ENCODE measurements around the gene IFT20. TPM values are rescaled to one million over a fixed set of nuclear protein-coding genes. Genes with fewer than 3 reads are reported as not detected.

IFT20 gene
- total and polyA plus RNA-seq, 2 of the 13 experiments (the other 11 are each of a cell fraction or from before 2014, with no cell fraction given), result 28.0 to 37.8 TPM

DNA sequence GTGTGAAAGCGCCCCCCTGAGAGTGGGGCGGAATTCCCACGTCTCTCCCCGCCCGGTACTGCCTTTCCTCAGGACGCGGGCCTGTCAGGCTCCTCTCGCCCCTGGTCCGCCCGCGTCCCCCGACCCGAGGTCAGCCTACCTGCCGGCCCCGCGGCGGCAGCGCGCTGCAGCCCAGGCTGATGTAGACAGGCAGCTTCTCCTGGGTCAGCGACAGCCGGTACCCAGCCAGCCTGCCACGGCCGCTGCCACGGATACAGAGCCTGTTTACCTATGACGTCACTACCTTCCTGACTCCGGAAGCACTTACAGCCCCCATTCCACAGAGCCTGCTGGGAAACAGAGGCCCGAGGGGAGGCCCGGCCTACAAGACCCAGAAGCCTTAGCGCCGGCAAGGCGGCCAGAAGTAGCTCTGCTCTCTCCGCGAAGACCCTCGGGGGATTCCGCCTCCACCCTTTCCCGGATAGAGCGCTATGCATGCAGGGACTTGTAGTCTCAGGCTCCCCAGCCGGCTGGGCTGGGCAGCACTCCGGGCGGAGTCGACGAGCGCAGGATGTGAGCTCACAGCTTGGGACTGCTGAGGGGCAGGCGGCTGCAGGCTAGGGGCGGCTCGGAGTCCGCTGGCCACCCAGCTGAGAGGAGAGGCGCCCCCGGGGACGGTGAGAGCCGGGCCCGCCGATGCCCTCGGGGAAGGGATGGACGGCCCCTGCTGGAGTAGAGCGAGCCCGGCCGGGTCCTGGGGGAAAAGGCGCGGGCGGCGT, at the start of gene IFT20, which contains the start of gene TNFAIP1 (continued):
- TF ChIP-seq SOX13 (IDR thresholded peaks at IDR 0.05) (peak; percentile 24; the same call in 1 of the 2 replicates), SOX13 (CRISPR knock-in tag; conservative IDR thresholded peaks at IDR 0.05 in 1 of 2, IDR thresholded peaks at IDR 0.05 in 1 of 2) (peak in 1 of 2 experiments; percentile 20; a peak in 1 of 4 replicates), PREB (CRISPR knock-in tag; IDR thresholded peaks at IDR 0.05) (no peak), KAT7 (CRISPR knock-in tag; IDR thresholded peaks at IDR 0.05; ENCODE audit: borderline replicate concordance) (peak; percentile 68; the same call in 1 of the 2 replicates), MXD3 (CRISPR knock-in tag; IDR thresholded peaks at IDR 0.05) (peak; percentile 34; the same call in 1 of the 2 replicates), MNT (IDR thresholded peaks at IDR 0.05) (peak; percentile 21; the same call in 1 of the 2 replicates), PAX8 (CRISPR knock-in tag; IDR thresholded peaks at IDR 0.05; ENCODE audit: borderline replicate concordance) (0 out of 2 replicates have a peak, but pooled peaks have one; percentile 30), PRDM10 (CRISPR knock-in tag; IDR thresholded peaks at IDR 0.05; ENCODE audit: low read depth) (no peak), NFKB2 (CRISPR knock-in tag; IDR thresholded peaks at IDR 0.05; ENCODE audit: borderline replicate concordance) (peak; percentile 69; the same call in 1 of the 2 replicates), TAF1 (CRISPR knock-in tag; IDR thresholded peaks at IDR 0.05) (peak; percentile 72), ZMYM2 (CRISPR knock-in tag; IDR thresholded peaks at IDR 0.05) (no peak), KLF15 (CRISPR knock-in tag; IDR thresholded peaks at IDR 0.05; ENCODE audit: borderline replicate concordance) (0 out of 2 replicates have a peak, but pooled peaks have one; percentile 69), FOSL1 (CRISPR knock-in tag; IDR thresholded peaks at IDR 0.05; ENCODE audit: borderline replicate concordance) (peak; percentile 42; the same call in 1 of the 2 replicates)
- TF ChIP-seq, protein P1, sequence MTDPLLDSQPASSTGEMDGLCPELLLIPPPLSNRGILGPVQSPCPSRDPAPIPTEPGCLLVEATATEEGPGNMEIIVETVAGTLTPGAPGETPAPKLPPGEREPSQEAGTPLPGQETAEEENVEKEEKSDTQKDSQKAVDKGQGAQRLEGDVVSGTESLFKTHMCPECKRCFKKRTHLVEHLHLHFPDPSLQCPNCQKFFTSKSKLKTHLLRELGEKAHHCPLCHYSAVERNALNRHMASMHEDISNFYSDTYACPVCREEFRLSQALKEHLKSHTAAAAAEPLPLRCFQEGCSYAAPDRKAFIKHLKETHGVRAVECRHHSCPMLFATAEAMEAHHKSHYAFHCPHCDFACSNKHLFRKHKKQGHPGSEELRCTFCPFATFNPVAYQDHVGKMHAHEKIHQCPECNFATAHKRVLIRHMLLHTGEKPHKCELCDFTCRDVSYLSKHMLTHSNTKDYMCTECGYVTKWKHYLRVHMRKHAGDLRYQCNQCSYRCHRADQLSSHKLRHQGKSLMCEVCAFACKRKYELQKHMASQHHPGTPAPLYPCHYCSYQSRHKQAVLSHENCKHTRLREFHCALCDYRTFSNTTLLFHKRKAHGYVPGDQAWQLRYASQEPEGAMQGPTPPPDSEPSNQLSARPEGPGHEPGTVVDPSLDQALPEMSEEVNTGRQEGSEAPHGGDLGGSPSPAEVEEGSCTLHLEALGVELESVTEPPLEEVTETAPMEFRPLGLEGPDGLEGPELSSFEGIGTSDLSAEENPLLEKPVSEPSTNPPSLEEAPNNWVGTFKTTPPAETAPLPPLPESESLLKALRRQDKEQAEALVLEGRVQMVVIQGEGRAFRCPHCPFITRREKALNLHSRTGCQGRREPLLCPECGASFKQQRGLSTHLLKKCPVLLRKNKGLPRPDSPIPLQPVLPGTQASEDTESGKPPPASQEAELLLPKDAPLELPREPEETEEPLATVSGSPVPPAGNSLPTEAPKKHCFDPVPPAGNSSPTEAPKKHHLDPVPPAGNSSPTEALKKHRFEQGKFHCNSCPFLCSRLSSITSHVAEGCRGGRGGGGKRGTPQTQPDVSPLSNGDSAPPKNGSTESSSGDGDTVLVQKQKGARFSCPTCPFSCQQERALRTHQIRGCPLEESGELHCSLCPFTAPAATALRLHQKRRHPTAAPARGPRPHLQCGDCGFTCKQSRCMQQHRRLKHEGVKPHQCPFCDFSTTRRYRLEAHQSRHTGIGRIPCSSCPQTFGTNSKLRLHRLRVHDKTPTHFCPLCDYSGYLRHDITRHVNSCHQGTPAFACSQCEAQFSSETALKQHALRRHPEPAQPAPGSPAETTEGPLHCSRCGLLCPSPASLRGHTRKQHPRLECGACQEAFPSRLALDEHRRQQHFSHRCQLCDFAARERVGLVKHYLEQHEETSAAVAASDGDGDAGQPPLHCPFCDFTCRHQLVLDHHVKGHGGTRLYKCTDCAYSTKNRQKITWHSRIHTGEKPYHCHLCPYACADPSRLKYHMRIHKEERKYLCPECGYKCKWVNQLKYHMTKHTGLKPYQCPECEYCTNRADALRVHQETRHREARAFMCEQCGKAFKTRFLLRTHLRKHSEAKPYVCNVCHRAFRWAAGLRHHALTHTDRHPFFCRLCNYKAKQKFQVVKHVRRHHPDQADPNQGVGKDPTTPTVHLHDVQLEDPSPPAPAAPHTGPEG (CRISPR knock-in tag; IDR thresholded peaks at IDR 0.05), result peak; percentile 36; the same call in 1 of the 2 replicates

All from HepG2 (cell line).